SK-N-SH (cell line): ENCODE data around the gene RPH3AL. TPM values are rescaled to one million over a fixed set of nuclear protein-coding genes. Genes with fewer than 3 reads are reported as not detected.
"Not testable (repeated sequence)": the region's sequence is repeated elsewhere in the genome, so short reads cannot be mapped to it uniquely, and the experiment has no call there.

Source experiments
- CTCF ChIA-PET: fragments of 300-600, 350-600 bp; formaldehyde crosslinking; extraction: SDS; loops from one replicate; lab custom pipeline; 2021; lab: Yijun Ruan, JAX
- POLR2A ChIA-PET: fragments of 350-600 bp; sonication (Branson Sonifier 250); formaldehyde crosslinking; extraction: SDS; loops from one replicate; lab custom pipeline; 2020; ENCODE audit warnings: antibody characterized with exemption, inconsistent platforms; lab: Yijun Ruan, JAX
- DNase-seq: peaks from one replicate; pipeline ENCODE4 v3.0.0; 2012
- H2AFZ ChIP-seq: fragments of 200-600 bp; sonication (generic); 2 replicates; pipeline ENCODE4 v1.8.1; 2016; ENCODE audit warnings: antibody characterized with exemption, mild to moderate bottlenecking, low read depth
- H3F3A ChIP-seq: fragments of 200-600 bp; sonication (generic); replicated peaks from 2 replicates; pipeline ENCODE3; 2016; ENCODE audit warnings: antibody characterized with exemption, mild to moderate bottlenecking; ENCODE audit not compliant: insufficient read depth
- H3K27ac ChIP-seq, 2 experiments: fragments of 200-500 bp in 1 of 2; fragments of 200-600 bp in 1 of 2; sonication (Bioruptor generic) in 1 of 2; sonication (generic), shearing (Covaris generic) in 1 of 2; 2 replicates each; pipeline versions ENCODE4 v1.5.1 to v1.6.1; 2014 to 2016; ENCODE audit warnings: low read depth in 2 of 2, inconsistent platforms in 1 of 2, low read length in 1 of 2, mild to moderate bottlenecking in 1 of 2, mixed read lengths in 1 of 2
- H3K27me3 ChIP-seq: fragments of 200-600 bp; sonication (generic), shearing (Covaris generic); 2 replicates; pipeline ENCODE4 v1.6.1; 2016; ENCODE audit warnings: mixed run types; ENCODE audit not compliant: insufficient read depth
- H3K36me3 ChIP-seq, 2 experiments: fragments of 200-500 bp in 1 of 2; fragments of 200-600 bp in 1 of 2; sonication (Bioruptor generic) in 1 of 2; sonication (generic) in 1 of 2; replicated peaks in 1 of 2; 2 replicates each; pipeline versions ENCODE3 to v1.5.1; 2014 to 2016; ENCODE audit warnings: low read length in 1 of 2, mild to moderate bottlenecking in 1 of 2; ENCODE audit not compliant: insufficient read depth in 2 of 2, control insufficient read depth in 1 of 2
- H3K4me1 ChIP-seq, 2 experiments: fragments of 200-500 bp in 1 of 2; fragments of 200-600 bp in 1 of 2; sonication (Bioruptor generic) in 1 of 2; sonication (generic), shearing (Covaris generic) in 1 of 2; 2 replicates each; pipeline versions ENCODE4 v1.5.1 to v1.6.1; 2014 to 2016; ENCODE audit warnings: low read depth in 1 of 2, low read length in 1 of 2, mixed run types in 1 of 2; ENCODE audit not compliant: insufficient read depth in 2 of 2, control insufficient read depth in 1 of 2
- H3K4me2 ChIP-seq: fragments of 200-600 bp; sonication (generic), shearing (Covaris generic); 2 replicates; pipeline ENCODE4 v1.6.1; 2017; ENCODE audit warnings: mixed run types
- H3K4me3 ChIP-seq, 2 experiments: fragments of 200-500 bp in 1 of 2; fragments of 200-600 bp in 1 of 2; sonication (Bioruptor generic) in 1 of 2; sonication (generic), shearing (Covaris generic) in 1 of 2; 2 replicates each; pipeline versions ENCODE4 v1.5.1 to v1.8.1; 2014 to 2016; ENCODE audit warnings: low read depth in 2 of 2, inconsistent platforms in 1 of 2, low read length in 1 of 2, mild to moderate bottlenecking in 1 of 2, mixed read lengths in 1 of 2, moderate library complexity in 1 of 2
- H3K79me2 ChIP-seq: fragments of 200-600 bp; sonication (generic); 2 replicates; pipeline ENCODE4 v1.8.1; 2017; ENCODE audit warnings: mild to moderate bottlenecking; ENCODE audit not compliant: insufficient read depth
- H3K9ac ChIP-seq: fragments of 200-600 bp; sonication (generic); 2 replicates; pipeline ENCODE4 v1.6.1; 2017; ENCODE audit warnings: mixed run types
- H3K9me2 ChIP-seq: fragments of 200-600 bp; sonication (generic); 2 replicates; pipeline ENCODE4 v1.6.1; 2017; ENCODE audit warnings: mixed run types
- H3K9me3 ChIP-seq: fragments of 200-600 bp; sonication (generic); 2 replicates; pipeline ENCODE4 v1.6.1; 2017; ENCODE audit warnings: mixed run types, mild to moderate bottlenecking, moderate library complexity
- H4K20me1 ChIP-seq: fragments of 200-600 bp; sonication (generic); 2 replicates; pipeline ENCODE4 v1.6.1; 2017; ENCODE audit warnings: mild to moderate bottlenecking, mixed run types; ENCODE audit not compliant: insufficient read depth
- ELF1 ChIP-seq: IDR thresholded peaks from 2 replicates; pipeline ENCODE4 v1.4.0; 2012
- EP300 ChIP-seq, 2 experiments: IDR thresholded peaks; 2 replicates each; pipeline versions ENCODE4 v1.4.0 to v1.6.1; 2012; ENCODE audit warnings: borderline replicate concordance in 1 of 2, low read depth in 1 of 2, low read length in 1 of 2
- FOXM1 ChIP-seq: IDR thresholded peaks from 2 replicates; pipeline ENCODE4 v1.4.0; 2012; ENCODE audit warnings: low read depth, mild to moderate bottlenecking
- GABPA ChIP-seq: IDR thresholded peaks from 2 replicates; pipeline ENCODE4 v1.4.0; 2012; ENCODE audit warnings: low read depth, mild to moderate bottlenecking
- IRF3 ChIP-seq: fragments of 150-350 bp; IDR thresholded peaks from 2 replicates; pipeline ENCODE4 v1.6.1; 2016; ENCODE audit warnings: mild to moderate bottlenecking, low read depth, low read length
- MAX ChIP-seq: IDR thresholded peaks from 2 replicates; pipeline ENCODE4 v1.4.0; 2012; ENCODE audit warnings: low read depth
- MXI1 ChIP-seq: IDR thresholded peaks from 2 replicates; pipeline ENCODE4 v1.6.1; 2012; ENCODE audit warnings: mild to moderate bottlenecking, low read depth, low read length, improper control_type of control experiment
- NFIC ChIP-seq: IDR thresholded peaks from 2 replicates; pipeline ENCODE4 v1.4.0; 2012; ENCODE audit warnings: borderline replicate concordance
- PBX3 ChIP-seq: IDR thresholded peaks from 2 replicates; pipeline ENCODE4; 2012
- RAD21 ChIP-seq: IDR thresholded peaks from 2 replicates; pipeline ENCODE4 v1.6.1; 2012; ENCODE audit warnings: mild to moderate bottlenecking, low read length
- TEAD4 ChIP-seq: IDR thresholded peaks from 2 replicates; pipeline ENCODE4 v1.4.0; 2012; ENCODE audit warnings: mild to moderate bottlenecking, borderline replicate concordance; ENCODE audit not compliant: insufficient read depth
- WGBS: methylation state at CpG from one replicate; pipeline ENCODE4 v1.1.6; 2017; ENCODE audit warnings: low lambda C conversion rate; 5-methylcytosine and 5-hydroxymethylcytosine counted together
- polyA plus RNA-seq, 3 experiments: library from polyadenylated mRNA; depleted of rRNA; stranded (reverse); fragments of >200 nt; gene quantifications; 2 replicates each; pipeline ENCODE4 v1.2.3, GENCODE V29; 2012

The RPH3AL gene
- polyA plus RNA-seq, 1 of the 3 experiments (the other 2 are of a cell fraction): 2.9 TPM

- Histone ChIP-seq H2AFZ (no peak overlapping the region), H3K79me2 (no peaks in the 10 kb centered on the region), H3K4me2 (no peak overlapping the region), H3K9me3 (no peaks in the 10 kb centered on the region), H3K27ac (no peak overlapping the region), H3K4me1 (peaks cover 0 to 5% of the 10 kb centered on the region in 2 experiments; a peak in 1 of 4 replicates), H3K27me3 (no peaks in the 10 kb centered on the region; the same call in 1 of the 2 replicates), H3K4me3 (no peak overlapping the region), H3F3A (peaks cover 4% of the 10 kb centered on the region), H3K9ac (no peak overlapping the region), H3K36me3 (no peaks in the 10 kb centered on the region), H4K20me1 (no peaks in the 10 kb centered on the region), H3K9me2 (no peaks in the 10 kb centered on the region)
- DNase-seq: no peak
- CTCF ChIA-PET: interaction anchor here (0.8 kb wide), 1 partner anchor 9 kb away, joined by 4 read pairs; no protein-coding TSS in a partner anchor
- no peak for TF ChIP-seq GABPA
- TF ChIP-seq IRF3: no peak
- no peak for TF ChIP-seq MXI1
- no peak for TF ChIP-seq PBX3
- TF ChIP-seq NFIC: no peak
- TF ChIP-seq TEAD4: no peak
- no peak for TF ChIP-seq RAD21
- TF ChIP-seq MAX: no peak
- POLR2A ChIA-PET: no interaction called here
- WGBS: 56% methylated on average over 8 of the region's 8 CpGs
Measured at GRCh38 chr17:199191-199604, 153.4 kb downstream of the RPH3AL start.

- H3K79me2 ChIP-seq, DNase-seq, POLR2A ChIA-PET, H3K27me3 ChIP-seq, CTCF ChIA-PET, H3K36me3 ChIP-seq, H3K9me2 ChIP-seq, H2AFZ ChIP-seq, H3K4me3 ChIP-seq, H3K4me1 ChIP-seq, H3K4me2 ChIP-seq, H4K20me1 ChIP-seq, H3K9ac ChIP-seq, H3F3A ChIP-seq, H3K27ac ChIP-seq, H3K9me3 ChIP-seq: not testable (repeated sequence)
- WGBS: 69% methylated on average over 13 of the region's 15 CpGs
Measured at GRCh38 chr17:198225-198624, 154.4 kb downstream of the RPH3AL start.

GRCh38 chr17:197352-197751 lies 155.3 kb downstream of the RPH3AL start:
- no peak overlapping the region for H3K4me2 ChIP-seq
- H2AFZ ChIP-seq: no peak overlapping the region
- H4K20me1 ChIP-seq: no peaks in the 10 kb centered on the region
- no peaks in the 10 kb centered on the region for H3K9me2 ChIP-seq
- peaks cover 4% of the 10 kb centered on the region for H3F3A ChIP-seq
- H3K9ac ChIP-seq: no peak overlapping the region
- H3K4me1 ChIP-seq: peaks cover 0 to 5% of the 10 kb centered on the region in 2 experiments; a peak in 1 of 4 replicates
- no peaks in the 10 kb centered on the region for H3K9me3 ChIP-seq
- H3K27me3 ChIP-seq: no peaks in the 10 kb centered on the region; the same call in 1 of the 2 replicates
- H3K4me3 ChIP-seq: no peak overlapping the region
- WGBS: 38% methylated on average over 1 of the region's 2 CpGs
- H3K27ac ChIP-seq: no peak overlapping the region
- CTCF ChIA-PET: no interaction called here
- H3K79me2 ChIP-seq: no peaks in the 10 kb centered on the region
- no peaks in the 10 kb centered on the region for H3K36me3 ChIP-seq
- TF ChIP-seq PBX3 (no peak), MAX (no peak), EP300 (IDR thresholded peaks at IDR 0.05; ENCODE audit: borderline replicate concordance in 1 of 2, low read depth in 1 of 2, low read length in 1 of 2) (no peak), NFIC (no peak), FOXM1 (no peak), ELF1 (no peak)
- POLR2A ChIA-PET: no interaction called here
- no peak for DNase-seq
